HL-60 (cell line): ENCODE data around the gene C11orf87.

Experiments used
- GABPA ChIP-seq: IDR thresholded peaks from 2 replicates; pipeline ENCODE4 v1.6.1; 2012; ENCODE audit warnings: low read depth
- POLR2AphosphoS5 ChIP-seq: IDR thresholded peaks from 2 replicates; pipeline ENCODE4 v1.6.1; 2012; ENCODE audit warnings: low read depth
- TF ChIP-seq, protein P1 (sequence below): IDR thresholded peaks from one replicate; pipeline ENCODE4 v1.5.1; 2011; ENCODE audit warnings: low read length, control low read depth, inconsistent platforms; ENCODE audit not compliant: insufficient read depth
- TF ChIP-seq, protein P2 (sequence below): IDR thresholded peaks from 2 replicates; pipeline ENCODE4 v1.6.1; 2012; ENCODE audit warnings: low read depth; ENCODE audit not compliant: insufficient replicate concordance

DNA sequence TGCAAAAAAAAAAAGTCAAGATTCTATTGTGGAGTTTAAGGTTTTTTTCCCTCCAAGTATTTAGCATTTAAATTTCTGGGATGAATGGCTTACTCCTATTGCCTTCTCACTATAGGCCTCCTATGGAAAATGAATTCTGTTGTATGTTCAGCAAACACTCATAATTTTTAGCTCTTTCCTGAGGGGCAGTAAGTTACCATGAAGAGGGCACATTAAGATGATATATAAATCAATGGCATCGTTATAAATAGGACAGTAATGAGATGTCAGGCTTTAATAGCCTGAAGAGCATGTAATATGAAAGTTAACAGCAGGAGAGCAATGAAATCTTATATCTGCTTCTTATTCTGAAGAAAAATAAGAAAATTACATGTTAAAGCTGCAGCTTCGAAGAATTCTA is 32.9 kb downstream of the C11orf87 start:
- TF ChIP-seq, protein P1, sequence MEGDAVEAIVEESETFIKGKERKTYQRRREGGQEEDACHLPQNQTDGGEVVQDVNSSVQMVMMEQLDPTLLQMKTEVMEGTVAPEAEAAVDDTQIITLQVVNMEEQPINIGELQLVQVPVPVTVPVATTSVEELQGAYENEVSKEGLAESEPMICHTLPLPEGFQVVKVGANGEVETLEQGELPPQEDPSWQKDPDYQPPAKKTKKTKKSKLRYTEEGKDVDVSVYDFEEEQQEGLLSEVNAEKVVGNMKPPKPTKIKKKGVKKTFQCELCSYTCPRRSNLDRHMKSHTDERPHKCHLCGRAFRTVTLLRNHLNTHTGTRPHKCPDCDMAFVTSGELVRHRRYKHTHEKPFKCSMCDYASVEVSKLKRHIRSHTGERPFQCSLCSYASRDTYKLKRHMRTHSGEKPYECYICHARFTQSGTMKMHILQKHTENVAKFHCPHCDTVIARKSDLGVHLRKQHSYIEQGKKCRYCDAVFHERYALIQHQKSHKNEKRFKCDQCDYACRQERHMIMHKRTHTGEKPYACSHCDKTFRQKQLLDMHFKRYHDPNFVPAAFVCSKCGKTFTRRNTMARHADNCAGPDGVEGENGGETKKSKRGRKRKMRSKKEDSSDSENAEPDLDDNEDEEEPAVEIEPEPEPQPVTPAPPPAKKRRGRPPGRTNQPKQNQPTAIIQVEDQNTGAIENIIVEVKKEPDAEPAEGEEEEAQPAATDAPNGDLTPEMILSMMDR, result no peak
- TF ChIP-seq POLR2AphosphoS5 (no peak), GABPA (no peak)
- TF ChIP-seq, protein P2, sequence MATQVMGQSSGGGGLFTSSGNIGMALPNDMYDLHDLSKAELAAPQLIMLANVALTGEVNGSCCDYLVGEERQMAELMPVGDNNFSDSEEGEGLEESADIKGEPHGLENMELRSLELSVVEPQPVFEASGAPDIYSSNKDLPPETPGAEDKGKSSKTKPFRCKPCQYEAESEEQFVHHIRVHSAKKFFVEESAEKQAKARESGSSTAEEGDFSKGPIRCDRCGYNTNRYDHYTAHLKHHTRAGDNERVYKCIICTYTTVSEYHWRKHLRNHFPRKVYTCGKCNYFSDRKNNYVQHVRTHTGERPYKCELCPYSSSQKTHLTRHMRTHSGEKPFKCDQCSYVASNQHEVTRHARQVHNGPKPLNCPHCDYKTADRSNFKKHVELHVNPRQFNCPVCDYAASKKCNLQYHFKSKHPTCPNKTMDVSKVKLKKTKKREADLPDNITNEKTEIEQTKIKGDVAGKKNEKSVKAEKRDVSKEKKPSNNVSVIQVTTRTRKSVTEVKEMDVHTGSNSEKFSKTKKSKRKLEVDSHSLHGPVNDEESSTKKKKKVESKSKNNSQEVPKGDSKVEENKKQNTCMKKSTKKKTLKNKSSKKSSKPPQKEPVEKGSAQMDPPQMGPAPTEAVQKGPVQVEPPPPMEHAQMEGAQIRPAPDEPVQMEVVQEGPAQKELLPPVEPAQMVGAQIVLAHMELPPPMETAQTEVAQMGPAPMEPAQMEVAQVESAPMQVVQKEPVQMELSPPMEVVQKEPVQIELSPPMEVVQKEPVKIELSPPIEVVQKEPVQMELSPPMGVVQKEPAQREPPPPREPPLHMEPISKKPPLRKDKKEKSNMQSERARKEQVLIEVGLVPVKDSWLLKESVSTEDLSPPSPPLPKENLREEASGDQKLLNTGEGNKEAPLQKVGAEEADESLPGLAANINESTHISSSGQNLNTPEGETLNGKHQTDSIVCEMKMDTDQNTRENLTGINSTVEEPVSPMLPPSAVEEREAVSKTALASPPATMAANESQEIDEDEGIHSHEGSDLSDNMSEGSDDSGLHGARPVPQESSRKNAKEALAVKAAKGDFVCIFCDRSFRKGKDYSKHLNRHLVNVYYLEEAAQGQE, result no peak
